ENCODE data around the gene FNIP2.

FNIP2 gene

DNA sequence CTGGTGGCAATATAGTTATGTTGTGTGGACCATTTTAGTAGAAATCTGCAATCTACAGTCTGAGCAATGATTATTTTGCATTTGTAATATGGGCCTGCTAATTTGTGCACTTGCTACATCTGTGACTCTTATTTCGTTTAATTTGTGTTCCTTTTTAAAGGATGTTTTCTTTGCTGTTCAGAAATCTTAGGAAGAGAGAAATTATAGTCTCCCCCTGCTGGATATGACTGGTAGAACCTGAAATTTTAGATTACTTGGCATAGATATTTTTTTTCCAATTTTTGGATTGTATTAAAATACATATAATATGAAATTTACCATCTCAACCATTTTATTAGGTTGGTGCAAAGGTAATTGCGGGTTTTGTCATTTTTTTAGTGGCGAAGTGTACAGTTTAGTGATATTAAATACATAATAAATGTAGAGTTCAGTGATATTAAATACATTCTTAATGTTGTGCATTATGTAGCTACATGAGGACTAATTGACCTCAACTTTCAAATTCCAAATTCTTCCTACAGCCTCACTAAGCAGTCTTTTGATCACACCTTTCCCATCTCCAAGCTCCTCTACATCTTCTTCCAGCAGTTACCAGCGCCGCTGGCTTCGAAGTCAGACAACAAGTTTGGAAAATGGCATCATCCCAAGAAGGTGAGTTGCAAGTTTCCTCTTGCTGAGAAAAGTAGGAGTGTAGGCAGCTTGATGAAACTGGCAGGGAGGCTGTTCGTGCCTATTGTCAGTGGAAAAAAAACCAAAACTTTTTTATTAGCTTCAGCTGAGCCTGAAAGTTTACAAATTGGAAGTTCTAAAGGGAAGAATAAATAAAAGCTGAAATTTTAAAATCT, 82.2 kb downstream of the FNIP2 start:
- no peak overlapping the region for H3K27ac ChIP-seq (ENCODE audit: low read length)
- no peak overlapping the region for H2AFZ ChIP-seq (ENCODE audit: low read depth, low read length)
- H3K4me1 ChIP-seq (ENCODE audit: insufficient read depth, low read length), result no peaks in the 10 kb centered on the region
- no peak for TF ChIP-seq EZH2 (IDR thresholded peaks at IDR 0.05; ENCODE audit: borderline replicate concordance, low read depth, low read length, severe bottlenecking)
- TF ChIP-seq, protein P1, sequence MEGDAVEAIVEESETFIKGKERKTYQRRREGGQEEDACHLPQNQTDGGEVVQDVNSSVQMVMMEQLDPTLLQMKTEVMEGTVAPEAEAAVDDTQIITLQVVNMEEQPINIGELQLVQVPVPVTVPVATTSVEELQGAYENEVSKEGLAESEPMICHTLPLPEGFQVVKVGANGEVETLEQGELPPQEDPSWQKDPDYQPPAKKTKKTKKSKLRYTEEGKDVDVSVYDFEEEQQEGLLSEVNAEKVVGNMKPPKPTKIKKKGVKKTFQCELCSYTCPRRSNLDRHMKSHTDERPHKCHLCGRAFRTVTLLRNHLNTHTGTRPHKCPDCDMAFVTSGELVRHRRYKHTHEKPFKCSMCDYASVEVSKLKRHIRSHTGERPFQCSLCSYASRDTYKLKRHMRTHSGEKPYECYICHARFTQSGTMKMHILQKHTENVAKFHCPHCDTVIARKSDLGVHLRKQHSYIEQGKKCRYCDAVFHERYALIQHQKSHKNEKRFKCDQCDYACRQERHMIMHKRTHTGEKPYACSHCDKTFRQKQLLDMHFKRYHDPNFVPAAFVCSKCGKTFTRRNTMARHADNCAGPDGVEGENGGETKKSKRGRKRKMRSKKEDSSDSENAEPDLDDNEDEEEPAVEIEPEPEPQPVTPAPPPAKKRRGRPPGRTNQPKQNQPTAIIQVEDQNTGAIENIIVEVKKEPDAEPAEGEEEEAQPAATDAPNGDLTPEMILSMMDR (IDR thresholded peaks at IDR 0.05; ENCODE audit: borderline replicate concordance, extremely low read depth, low read length, poor library complexity, severe bottlenecking), result peak; percentile 65
- DNase-seq, result no peak
- H3K4me3 ChIP-seq (ENCODE audit: low read depth in 1 of 2, low read length in 2 of 2), result no peak overlapping the region
- H3K9me3 ChIP-seq (ENCODE audit: insufficient read depth, low read length, severe bottlenecking), result no peaks in the 10 kb centered on the region
- peaks cover 5% of the 10 kb centered on the region for H3K27me3 ChIP-seq (ENCODE audit: insufficient read depth, low read length, poor library complexity)
- no peaks in the 10 kb centered on the region for H3K79me2 ChIP-seq (ENCODE audit: insufficient read depth, low read length)
- no peaks in the 10 kb centered on the region for H4K20me1 ChIP-seq (ENCODE audit: insufficient read depth, low read length)
- H3K9ac ChIP-seq (ENCODE audit: low read depth, low read length), result no peak overlapping the region
- ATAC-seq (ENCODE audit: insufficient read depth, low read depth), result no peak
- no peaks in the 10 kb centered on the region for H3K36me3 ChIP-seq (ENCODE audit: insufficient read depth, low read length)
- no peak overlapping the region for H3K4me2 ChIP-seq (ENCODE audit: insufficient read depth, low read length)

DNA sequence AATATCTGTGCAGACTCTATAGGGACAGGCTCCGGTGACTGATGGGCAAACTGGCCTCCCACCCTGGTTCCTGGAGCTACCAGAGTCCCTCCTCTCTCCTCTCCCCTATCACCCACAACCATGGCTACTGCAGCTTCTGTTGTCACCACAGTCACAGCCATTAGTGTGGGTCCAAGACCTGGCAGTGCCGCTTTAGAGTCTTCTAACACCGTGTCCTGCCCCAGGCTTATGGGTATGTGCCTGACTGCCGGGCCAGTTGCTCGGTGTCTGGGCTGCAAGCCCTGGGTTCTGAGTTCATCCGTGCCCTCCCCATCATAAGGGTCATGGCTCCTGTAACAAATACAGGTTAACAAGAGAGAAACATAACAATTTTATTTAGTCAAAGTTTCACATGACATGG, 85.4 kb downstream of the FNIP2 start:
- TF ChIP-seq, protein P1 (IDR thresholded peaks at IDR 0.05; ENCODE audit: borderline replicate concordance, extremely low read depth, low read length, poor library complexity, severe bottlenecking), result no peak
- no peak for TF ChIP-seq EZH2 (IDR thresholded peaks at IDR 0.05; ENCODE audit: borderline replicate concordance, low read depth, low read length, severe bottlenecking)
- H4K20me1 ChIP-seq (ENCODE audit: insufficient read depth, low read length), result no peaks in the 10 kb centered on the region
- H3K9ac ChIP-seq (ENCODE audit: low read depth, low read length), result no peak overlapping the region
- ATAC-seq (ENCODE audit: insufficient read depth, low read depth), result no peak
- H3K4me1 ChIP-seq (ENCODE audit: insufficient read depth, low read length), result no peaks in the 10 kb centered on the region
- H3K4me2 ChIP-seq (ENCODE audit: insufficient read depth, low read length), result no peak overlapping the region
- no peak for DNase-seq
- no peak overlapping the region for H3K4me3 ChIP-seq (ENCODE audit: low read depth in 1 of 2, low read length in 2 of 2)
- no peak overlapping the region for H3K27ac ChIP-seq (ENCODE audit: low read length)
- H3K79me2 ChIP-seq (ENCODE audit: insufficient read depth, low read length), result no peaks in the 10 kb centered on the region
- peaks cover 5% of the 10 kb centered on the region for H3K27me3 ChIP-seq (ENCODE audit: insufficient read depth, low read length, poor library complexity)
- no peak overlapping the region for H2AFZ ChIP-seq (ENCODE audit: low read depth, low read length)
- H3K9me3 ChIP-seq (ENCODE audit: insufficient read depth, low read length, severe bottlenecking), result no peaks in the 10 kb centered on the region
- no peaks in the 10 kb centered on the region for H3K36me3 ChIP-seq (ENCODE audit: insufficient read depth, low read length)

DNA sequence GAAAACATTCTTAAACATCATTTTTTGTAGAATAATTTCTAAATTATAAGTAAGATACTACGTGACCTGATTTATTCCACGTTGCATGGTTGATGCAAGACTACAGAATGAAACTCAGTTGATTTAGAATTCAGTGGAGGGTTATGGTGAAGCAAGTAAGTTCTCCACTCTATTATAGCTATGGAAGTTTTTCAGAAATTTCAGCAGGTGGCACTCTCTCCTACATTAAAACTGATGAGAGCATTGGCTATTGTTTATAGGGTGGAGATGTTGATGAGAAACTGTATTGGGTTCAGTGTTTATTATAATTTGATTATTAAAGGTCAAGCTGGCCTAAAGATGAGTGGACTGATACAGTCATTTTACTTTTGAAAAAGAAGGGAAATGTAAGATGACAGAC, 88.0 kb downstream of the FNIP2 start:
- Histone ChIP-seq H3K9me3 (ENCODE audit: insufficient read depth, low read length, severe bottlenecking) (no peaks in the 10 kb centered on the region), H3K79me2 (ENCODE audit: insufficient read depth, low read length) (no peaks in the 10 kb centered on the region), H3K4me2 (ENCODE audit: insufficient read depth, low read length) (no peak overlapping the region), H3K4me1 (ENCODE audit: insufficient read depth, low read length) (no peaks in the 10 kb centered on the region), H2AFZ (ENCODE audit: low read depth, low read length) (no peak overlapping the region), H3K27ac (ENCODE audit: low read length) (no peak overlapping the region), H3K9ac (ENCODE audit: low read depth, low read length) (no peak overlapping the region), H3K4me3 (ENCODE audit: low read depth in 1 of 2, low read length in 2 of 2) (no peak overlapping the region), H3K36me3 (ENCODE audit: insufficient read depth, low read length) (no peaks in the 10 kb centered on the region), H4K20me1 (ENCODE audit: insufficient read depth, low read length) (no peaks in the 10 kb centered on the region), H3K27me3 (ENCODE audit: insufficient read depth, low read length, poor library complexity) (no peaks in the 10 kb centered on the region)
- TF ChIP-seq, protein P1 (IDR thresholded peaks at IDR 0.05; ENCODE audit: borderline replicate concordance, extremely low read depth, low read length, poor library complexity, severe bottlenecking), result peak; percentile 56
- no peak for TF ChIP-seq EZH2 (IDR thresholded peaks at IDR 0.05; ENCODE audit: borderline replicate concordance, low read depth, low read length, severe bottlenecking)
- ATAC-seq (ENCODE audit: insufficient read depth, low read depth) (peak; percentile 67; the same call in 1 of the 3 replicates), DNase-seq (no peak)
